ENCODE results near the gene TMEM201.

DNA sequence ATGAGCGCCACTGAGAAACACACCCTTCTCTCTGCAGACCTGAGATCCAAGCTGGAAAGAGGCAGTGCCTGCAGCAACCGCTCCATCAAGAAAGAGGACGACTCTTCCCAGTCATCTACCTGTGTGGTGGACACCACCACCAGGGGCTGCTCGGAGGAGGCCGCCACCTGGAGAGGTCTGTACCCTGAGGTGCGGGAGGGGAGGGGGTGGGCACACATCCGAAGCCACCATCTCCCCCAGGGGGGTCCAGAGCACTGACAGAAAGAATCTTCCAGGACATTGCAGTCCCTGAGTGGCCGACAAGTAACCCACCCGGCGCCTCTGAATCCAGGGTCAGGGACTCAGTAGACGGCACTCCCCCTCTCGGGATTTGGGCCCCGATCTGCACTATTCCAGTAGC is 23.0 kb downstream of the TMEM201 start:
- TF ChIP-seq POLR2A (IDR thresholded peaks at IDR 0.05; ENCODE audit: low read depth, low read length) (no peak), CTCF (IDR thresholded peaks at IDR 0.05; ENCODE audit: extremely low read depth in 1 of 2, insufficient read depth in 1 of 2, low read depth in 1 of 2, low read length in 2 of 2) (no peak), EZH2 (IDR thresholded peaks at IDR 0.05; ENCODE audit: borderline replicate concordance, low read depth, low read length, severe bottlenecking) (no peak)
- TF ChIP-seq, protein P1, sequence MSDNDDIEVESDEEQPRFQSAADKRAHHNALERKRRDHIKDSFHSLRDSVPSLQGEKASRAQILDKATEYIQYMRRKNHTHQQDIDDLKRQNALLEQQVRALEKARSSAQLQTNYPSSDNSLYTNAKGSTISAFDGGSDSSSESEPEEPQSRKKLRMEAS (IDR thresholded peaks at IDR 0.05; ENCODE audit: insufficient read depth, insufficient read length): no peak
